SK-N-SH treated with all-trans-retinoic acid at 6 μM for 48 hours (cell line): ENCODE data around the gene TNFAIP1.

Experiments
- ATAC-seq: fragments of 200-7000 bp; cut with Tn5 transposase; 3 replicates; pipeline ENCODE4 v1.9.1; 2020; ENCODE audit warnings: mild to moderate bottlenecking, moderate library complexity
- BACH2 ChIP-seq: fragments of 250-450 bp; sonication (Bioruptor Pico); IDR thresholded peaks from 2 replicates; pipeline ENCODE4 v1.9.0; 2021; ENCODE audit warnings: mild to moderate bottlenecking, borderline replicate concordance
- CREB5 ChIP-seq: fragments of 250-450 bp; sonication (Bioruptor Pico); IDR thresholded peaks from 2 replicates; pipeline ENCODE4 v1.5.1; 2020; ENCODE audit warnings: low read depth, mild to moderate bottlenecking, moderate library complexity
- CSDC2 ChIP-seq: fragments of 250-450 bp; sonication (Bioruptor Pico); IDR thresholded peaks from 2 replicates; pipeline ENCODE4 v1.5.0; 2020; ENCODE audit warnings: mild to moderate bottlenecking, moderate library complexity
- ESRRG ChIP-seq: fragments of 250-450 bp; sonication (Bioruptor Pico); IDR thresholded peaks from 2 replicates; pipeline ENCODE4 v1.6.1; 2021; ENCODE audit warnings: mild to moderate bottlenecking
- GLIS3 ChIP-seq: fragments of 250-450 bp; sonication (Bioruptor Pico); IDR thresholded peaks from 2 replicates; pipeline ENCODE4 v1.5.0; 2020; ENCODE audit warnings: mild to moderate bottlenecking, moderate library complexity
- ISL1 ChIP-seq: fragments of 250-450 bp; sonication (Bioruptor Pico); IDR thresholded peaks from 2 replicates; pipeline ENCODE4 v2.1.2; 2022; ENCODE audit warnings: mild to moderate bottlenecking, moderate library complexity
- OSR1 ChIP-seq: fragments of 250-450 bp; sonication (Bioruptor Pico); IDR thresholded peaks from 2 replicates; pipeline ENCODE4 v1.8.0; 2022; ENCODE audit warnings: moderate library complexity, mild to moderate bottlenecking, inconsistent platforms
- PATZ1 ChIP-seq: fragments of 250-450 bp; sonication (Bioruptor Pico); IDR thresholded peaks from 2 replicates; pipeline ENCODE4 v1.8.0; 2020; ENCODE audit warnings: mild to moderate bottlenecking, moderate library complexity, borderline replicate concordance
- POU6F1 ChIP-seq: fragments of 250-450 bp; sonication (Bioruptor Pico); IDR thresholded peaks from 2 replicates; pipeline ENCODE4 v1.8.0; 2021; ENCODE audit warnings: low read depth, mild to moderate bottlenecking, moderate library complexity, borderline replicate concordance
- PPARA ChIP-seq: fragments of 250-450 bp; sonication (Bioruptor Pico); IDR thresholded peaks from 2 replicates; pipeline ENCODE4 v1.5.0; 2020; ENCODE audit warnings: mild to moderate bottlenecking, borderline replicate concordance
- RARB ChIP-seq: fragments of 250-450 bp; sonication (Bioruptor Pico); IDR thresholded peaks from 2 replicates; pipeline ENCODE4 v1.8.0; 2021; ENCODE audit warnings: mild to moderate bottlenecking, moderate library complexity
- SNAI2 ChIP-seq: fragments of 250-450 bp; sonication (Bioruptor Pico); IDR thresholded peaks from 2 replicates; pipeline ENCODE4 v1.5.0; 2020; ENCODE audit warnings: mild to moderate bottlenecking, moderate library complexity
- TCF4 ChIP-seq: fragments of 250-450 bp; sonication (Bioruptor Pico); IDR thresholded peaks from 2 replicates; pipeline ENCODE4 v1.8.0; 2021; ENCODE audit warnings: mild to moderate bottlenecking, moderate library complexity, borderline replicate concordance
- TOX ChIP-seq: fragments of 250-450 bp; sonication (Bioruptor Pico); IDR thresholded peaks from 2 replicates; pipeline ENCODE4 v1.8.0; 2021; ENCODE audit warnings: mild to moderate bottlenecking, moderate library complexity, borderline replicate concordance
- TSHZ2 ChIP-seq: fragments of 250-450 bp; sonication (Bioruptor Pico); IDR thresholded peaks from 2 replicates; pipeline ENCODE4 v1.5.0; 2020; ENCODE audit warnings: mild to moderate bottlenecking, moderate library complexity
- ZC3H10 ChIP-seq: fragments of 250-450 bp; sonication (Bioruptor Pico); IDR thresholded peaks from 2 replicates; pipeline ENCODE4 v1.5.1; 2021; ENCODE audit warnings: mild to moderate bottlenecking, moderate library complexity
- ZFP3 ChIP-seq: fragments of 250-450 bp; sonication (Bioruptor Pico); IDR thresholded peaks from 2 replicates; pipeline ENCODE4 v1.5.0; 2020; ENCODE audit warnings: mild to moderate bottlenecking, moderate library complexity
- ZFP30 ChIP-seq: fragments of 450-650 bp; formaldehyde crosslinking; IDR thresholded peaks from 2 replicates; pipeline ENCODE4 v1.5.0; 2022; ENCODE audit warnings: mild to moderate bottlenecking, moderate library complexity
- ZNF565 ChIP-seq: fragments of 450-650 bp; formaldehyde crosslinking; conservative IDR thresholded peaks from 2 replicates; pipeline ENCODE4 v1.5.0; 2020; ENCODE audit warnings: low read depth, mild to moderate bottlenecking, moderate library complexity
- ZNF70 ChIP-seq: fragments of 450-650 bp; formaldehyde crosslinking; IDR thresholded peaks from 2 replicates; pipeline ENCODE4 v1.5.0; 2020; ENCODE audit warnings: mild to moderate bottlenecking, moderate library complexity
- ZNF8 ChIP-seq: fragments of 450-650 bp; formaldehyde crosslinking; IDR thresholded peaks from 2 replicates; pipeline ENCODE4 v1.5.0; 2020; ENCODE audit warnings: mild to moderate bottlenecking, moderate library complexity

The TNFAIP1 gene

GRCh38 chr17:28344435-28344901, 8.9 kb downstream of the TNFAIP1 start:
- TF ChIP-seq ZFP30 (CRISPR knock-in tag) (no peak), OSR1 (CRISPR knock-in tag) (no peak), ZNF8 (CRISPR knock-in tag) (no peak), ZC3H10 (CRISPR knock-in tag) (no peak), PATZ1 (no peak), TSHZ2 (CRISPR knock-in tag) (no peak), SNAI2 (no peak), GLIS3 (CRISPR knock-in tag) (no peak), TOX (CRISPR knock-in tag) (no peak), ISL1 (no peak), PPARA (no peak), RARB (no peak), ESRRG (CRISPR knock-in tag) (no peak), CSDC2 (CRISPR knock-in tag) (no peak), POU6F1 (CRISPR knock-in tag) (no peak), ZNF565 (no peak), TCF4 (CRISPR knock-in tag) (no peak), ZFP3 (CRISPR knock-in tag) (no peak), CREB5 (CRISPR knock-in tag) (no peak)
- ATAC-seq = no peak

GRCh38 chr17:28345419-28346198, 10.0 kb downstream of the TNFAIP1 start:
- TF ChIP-seq OSR1 (CRISPR knock-in tag) (no peak), TCF4 (CRISPR knock-in tag) (no peak), TSHZ2 (CRISPR knock-in tag) (no peak), ZNF565 (no peak), ISL1 (no peak), BACH2 (CRISPR knock-in tag) (no peak), CSDC2 (CRISPR knock-in tag) (no peak), ZNF70 (CRISPR knock-in tag) (no peak)
- no peak for ATAC-seq
